CD4-positive, alpha-beta T cell (primary cell): Measurements from ENCODE around the gene PRSS16. TPM values are rescaled to one million over a fixed set of nuclear protein-coding genes. Genes with fewer than 3 reads are reported as not detected.
"Not testable (repeated sequence)": the region's sequence is repeated elsewhere in the genome, so short reads cannot be mapped to it uniquely, and the experiment has no call there.

Experiments used
- ATAC-seq: fragments of 200-7000 bp; cut with Tn5 transposase; one replicate; pipeline ENCODE4 v1.10.0; 2022; ENCODE audit warnings: mild to moderate bottlenecking; ENCODE audit not compliant: poor library complexity
- CTCF ChIA-PET: fragments of 350-600 bp; sonication (Branson Sonifier 250); formaldehyde crosslinking; loops from one replicate; lab custom pipeline; 2021; ENCODE audit warnings: antibody characterized with exemption, inconsistent platforms; lab: Charles Lee
- POLR2A ChIA-PET: fragments of 350-600 bp; sonication (Branson Sonifier 250); formaldehyde crosslinking; loops from one replicate; lab custom pipeline; 2021; ENCODE audit warnings: antibody characterized with exemption, inconsistent platforms; lab: Charles Lee
- DNase-seq, 14 experiments: peaks; one replicate each; pipeline ENCODE4 v3.0.0-alpha.2; 2013 to 2020; ENCODE audit warnings: mixed read lengths in 2 of 14
- H3K27ac ChIP-seq, 2 donors: one replicate each; pipeline versions ENCODE4 v1.5.1 to v1.7.0; 2013; ENCODE audit warnings: low read length in 2 of 2, low read depth in 1 of 2, mild to moderate bottlenecking in 1 of 2
- H3K27me3 ChIP-seq, 2 experiments: 1 replicate in 1 of 2; 2 replicates in 1 of 2; pipeline versions ENCODE4 v1.6.1 to v1.7.0; 2013; ENCODE audit warnings: low read length in 2 of 2, control low read depth in 1 of 2, mild to moderate bottlenecking in 1 of 2, moderate library complexity in 1 of 2; ENCODE audit not compliant: insufficient read depth in 2 of 2, control insufficient read depth in 1 of 2
- H3K36me3 ChIP-seq: one replicate; pipeline ENCODE4 v1.6.1; 2013; ENCODE audit warnings: low read length, control low read depth; ENCODE audit not compliant: insufficient read depth
- H3K4me1 ChIP-seq: one replicate; pipeline ENCODE4 v1.6.1; 2013; ENCODE audit warnings: low read length, control low read depth; ENCODE audit not compliant: insufficient read depth
- H3K4me3 ChIP-seq: one replicate; pipeline ENCODE4 v1.5.1; 2013; ENCODE audit warnings: mild to moderate bottlenecking, low read length, moderate library complexity
- H3K9me3 ChIP-seq, 2 experiments: 1 replicate in 1 of 2; 2 replicates in 1 of 2; pipeline versions ENCODE4 v1.6.1 to v1.7.0; 2013; ENCODE audit warnings: low read length in 2 of 2, mild to moderate bottlenecking in 2 of 2, control low read depth in 1 of 2, moderate library complexity in 1 of 2; ENCODE audit not compliant: control insufficient read depth in 1 of 2, insufficient read depth in 1 of 2
- H3K27ac Mint-ChIP-seq: one replicate; pipeline ENCODE4 v1.8.0; 2020; ENCODE audit warnings: mixed read lengths
- H3K27me3 Mint-ChIP-seq: one replicate; pipeline ENCODE4 v1.8.0; 2021; ENCODE audit warnings: mixed read lengths
- H3K36me3 Mint-ChIP-seq: one replicate; pipeline ENCODE4 v1.8.0; 2021; ENCODE audit warnings: low read depth, mixed read lengths
- H3K4me1 Mint-ChIP-seq: one replicate; pipeline ENCODE4 v1.8.0; 2021; ENCODE audit warnings: low read depth, mixed read lengths
- H3K4me3 Mint-ChIP-seq: one replicate; pipeline ENCODE4 v1.8.0; 2020; ENCODE audit warnings: mild to moderate bottlenecking, mixed read lengths
- H3K9me3 Mint-ChIP-seq: one replicate; pipeline ENCODE4 v1.8.0; 2020; ENCODE audit warnings: mixed read lengths
- intact Hi-C, 2 experiments: fragments of 100-400 bp; cut with DNase I in 1 of 2; cut with micrococcal nuclease in 1 of 2; formaldehyde crosslinking; loops; one replicate each; pipeline versions ENCODE4 v1.15.1 to v1.9.0; 2023 to 2025; cut with DNase I, micrococcal nuclease
- total RNA-seq, 174 experiments: library from RNA in 2 of 174; stranded (reverse) in 2 of 174; gene quantifications; one replicate each; pipeline ENCODE4 v1.2.3 and lab custom pipeline; 2021 to 2026
- TF ChIP-seq, protein P1 (sequence below): fragments of 200-600 bp; IDR thresholded peaks from one replicate; pipeline ENCODE4 v1.8.0; 2022; ENCODE audit warnings: antibody characterized with exemption, mild to moderate bottlenecking

The PRSS16 gene
- total RNA-seq, 2 experiments from 2014 or later: 0.69 to 0.98 TPM

- Histone ChIP-seq H3K9me3 (peaks cover 6 to 65% of the 10 kb centered on the region in 2 experiments), H3K4me1 (peaks cover 4% of the 10 kb centered on the region), H3K27me3 (peaks cover 42 to 53% of the 10 kb centered on the region in 2 experiments), H3K4me3 (no peak overlapping the region), H3K36me3 (no peaks in the 10 kb centered on the region), H3K27ac (no peak overlapping the region)
- TF ChIP-seq, protein P1, sequence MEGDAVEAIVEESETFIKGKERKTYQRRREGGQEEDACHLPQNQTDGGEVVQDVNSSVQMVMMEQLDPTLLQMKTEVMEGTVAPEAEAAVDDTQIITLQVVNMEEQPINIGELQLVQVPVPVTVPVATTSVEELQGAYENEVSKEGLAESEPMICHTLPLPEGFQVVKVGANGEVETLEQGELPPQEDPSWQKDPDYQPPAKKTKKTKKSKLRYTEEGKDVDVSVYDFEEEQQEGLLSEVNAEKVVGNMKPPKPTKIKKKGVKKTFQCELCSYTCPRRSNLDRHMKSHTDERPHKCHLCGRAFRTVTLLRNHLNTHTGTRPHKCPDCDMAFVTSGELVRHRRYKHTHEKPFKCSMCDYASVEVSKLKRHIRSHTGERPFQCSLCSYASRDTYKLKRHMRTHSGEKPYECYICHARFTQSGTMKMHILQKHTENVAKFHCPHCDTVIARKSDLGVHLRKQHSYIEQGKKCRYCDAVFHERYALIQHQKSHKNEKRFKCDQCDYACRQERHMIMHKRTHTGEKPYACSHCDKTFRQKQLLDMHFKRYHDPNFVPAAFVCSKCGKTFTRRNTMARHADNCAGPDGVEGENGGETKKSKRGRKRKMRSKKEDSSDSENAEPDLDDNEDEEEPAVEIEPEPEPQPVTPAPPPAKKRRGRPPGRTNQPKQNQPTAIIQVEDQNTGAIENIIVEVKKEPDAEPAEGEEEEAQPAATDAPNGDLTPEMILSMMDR: no peak
- POLR2A ChIA-PET: no interaction called here
- intact Hi-C loops: no loop called here
- Mint-ChIP-seq H3K36me3 (no peaks in the 10 kb centered on the region), H3K27me3 (peaks cover 75% of the 10 kb centered on the region), H3K4me3 (no peak overlapping the region), H3K9me3 (no peaks in the 10 kb centered on the region), H3K27ac (no peak overlapping the region), H3K4me1 (no peaks in the 10 kb centered on the region)
- ATAC-seq: no peak
- CTCF ChIA-PET: no interaction called here
- DNase-seq: no peak
These were observed 33.9 kb upstream of the PRSS16 start for GRCh38 chr6:27213544-27214125.

- Histone ChIP-seq H3K36me3 (no peaks in the 10 kb centered on the region), H3K9me3 (peaks cover 6 to 65% of the 10 kb centered on the region in 2 experiments), H3K27ac (no peak overlapping the region), H3K27me3 (peaks cover 47 to 49% of the 10 kb centered on the region in 2 experiments), H3K4me3 (no peak overlapping the region), H3K4me1 (peaks cover 4% of the 10 kb centered on the region)
- ATAC-seq (no peak), DNase-seq (no peak)
- Mint-ChIP-seq H3K27ac (no peak overlapping the region), H3K27me3 (peaks cover 76% of the 10 kb centered on the region), H3K4me1 (no peaks in the 10 kb centered on the region), H3K36me3 (no peaks in the 10 kb centered on the region), H3K4me3 (no peak overlapping the region), H3K9me3 (no peaks in the 10 kb centered on the region)
- TF ChIP-seq, protein P1: no peak
- POLR2A ChIA-PET: no interaction called here
- CTCF ChIA-PET: no interaction called here
- intact Hi-C loops: no loop called here
These were observed 33.3 kb upstream of the PRSS16 start for GRCh38 chr6:27214126-27214601.

DNA sequence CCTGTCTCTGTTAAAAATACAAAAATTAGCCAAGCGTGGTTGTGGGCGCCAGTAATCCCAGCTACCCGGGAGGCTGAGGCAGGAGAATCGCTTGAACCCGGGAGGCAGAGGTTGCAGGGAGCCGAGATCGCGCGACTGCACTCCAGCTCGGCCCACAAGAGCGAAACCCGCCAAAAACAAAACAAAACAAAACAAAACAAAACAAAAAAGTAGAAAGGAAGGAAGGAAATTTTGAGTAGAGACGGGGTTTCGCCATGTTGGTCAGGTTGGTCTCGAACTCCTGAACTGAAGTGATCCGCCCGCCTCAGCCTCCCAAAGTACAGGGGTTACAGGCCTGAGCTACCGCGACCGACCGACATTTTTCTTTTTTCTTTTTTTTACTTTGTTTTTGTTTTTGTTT is 30.6 kb upstream of the PRSS16 start:
- Mint-ChIP-seq H3K27me3 (peaks cover 71% of the 10 kb centered on the region), H3K4me3 (no peak overlapping the region), H3K27ac (no peak overlapping the region), H3K36me3 (no peaks in the 10 kb centered on the region), H3K4me1 (no peaks in the 10 kb centered on the region), H3K9me3 (no peaks in the 10 kb centered on the region)
- peaks cover 4% of the 10 kb centered on the region for H3K4me1 ChIP-seq
- ATAC-seq: no peak
- ChIA-PET POLR2A (no interaction called here), CTCF (no interaction called here)
- DNase-seq: no peak
- no peak overlapping the region for H3K4me3 ChIP-seq
- intact Hi-C loops: no loop called here
- H3K36me3 ChIP-seq: no peaks in the 10 kb centered on the region
- TF ChIP-seq, protein P1: no peak
- peaks cover 6 to 52% of the 10 kb centered on the region in 2 experiments for H3K9me3 ChIP-seq
- H3K27me3 ChIP-seq: peaks cover 35 to 37% of the 10 kb centered on the region in 2 experiments
- H3K27ac ChIP-seq: no peak overlapping the region

DNA sequence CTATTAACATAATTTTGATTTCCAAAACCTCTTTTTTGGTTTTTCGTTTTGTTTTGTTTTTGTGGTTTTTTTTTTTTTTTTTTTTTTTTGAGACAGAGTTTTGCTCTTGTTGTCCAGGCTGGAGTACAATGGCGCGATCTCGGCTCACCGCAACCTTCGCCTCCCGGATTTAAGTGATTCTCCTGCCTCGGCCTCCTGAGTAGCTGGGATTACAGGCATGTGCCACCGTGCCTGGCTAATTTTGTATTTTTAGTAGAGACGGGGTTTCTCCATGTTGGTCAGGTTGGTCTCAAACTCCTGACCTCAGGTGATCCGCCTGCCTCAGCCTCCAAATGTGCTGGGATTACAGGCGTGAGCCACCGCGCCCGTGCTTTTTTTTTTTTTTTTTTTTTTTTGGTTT is 24.5 kb upstream of the PRSS16 start:
- H3K27ac Mint-ChIP-seq, H3K27ac ChIP-seq, POLR2A ChIA-PET, H3K4me1 ChIP-seq, DNase-seq, H3K9me3 Mint-ChIP-seq, H3K4me1 Mint-ChIP-seq, H3K36me3 ChIP-seq, CTCF ChIA-PET, intact Hi-C loops, H3K4me3 Mint-ChIP-seq, H3K36me3 Mint-ChIP-seq, ATAC-seq, H3K4me3 ChIP-seq: not testable (repeated sequence)
- peaks cover 72% of the 10 kb centered on the region for H3K27me3 Mint-ChIP-seq
- peaks cover 0 to 12% of the 10 kb centered on the region in 2 experiments for H3K9me3 ChIP-seq
- H3K27me3 ChIP-seq: peaks cover 26 to 40% of the 10 kb centered on the region in 2 experiments
